ENCODE results near the gene GRID1.
"Not testable (repeated sequence)": the region's sequence is repeated elsewhere in the genome, so short reads cannot be mapped to it uniquely, and the experiment has no call there.

GRID1 gene

GRCh38 chr10:86123304-86123703, 243.3 kb downstream of the GRID1 start:
- no peak for DNase-seq

GRCh38 chr10:86122646-86123045, 243.9 kb downstream of the GRID1 start:
- no peak for DNase-seq

- no peak for DNase-seq
These were observed 245.4 kb downstream of the GRID1 start for GRCh38 chr10:86121200-86121599.

GRCh38 chr10:86117051-86117450, 249.5 kb downstream of the GRID1 start:
- DNase-seq = no peak

GRCh38 chr10:86113983-86114382, 252.6 kb downstream of the GRID1 start:
- DNase-seq = no peak

GRCh38 chr10:86113501-86113900, 253.1 kb downstream of the GRID1 start:
- no peak for DNase-seq

- DNase-seq = no peak
These were observed 253.6 kb downstream of the GRID1 start for GRCh38 chr10:86113044-86113443.

- no peak for DNase-seq
These were observed 254.6 kb downstream of the GRID1 start for GRCh38 chr10:86111902-86112545.

- DNase-seq = no peak
These were observed 256.3 kb downstream of the GRID1 start for GRCh38 chr10:86110156-86110786.

GRCh38 chr10:86109421-86109820, 257.2 kb downstream of the GRID1 start:
- no peak for DNase-seq

GRCh38 chr10:86108696-86109095, 257.9 kb downstream of the GRID1 start:
- DNase-seq = no peak

- not testable (repeated sequence) for DNase-seq
These were observed 258.8 kb downstream of the GRID1 start for GRCh38 chr10:86107611-86108310.

GRCh38 chr10:86107131-86107530, 259.5 kb downstream of the GRID1 start:
- DNase-seq = no peak

- no peak for DNase-seq
These were observed 260.0 kb downstream of the GRID1 start for GRCh38 chr10:86106616-86107015.

- DNase-seq = no peak
These were observed 261.0 kb downstream of the GRID1 start for GRCh38 chr10:86105640-86106039.

- DNase-seq = no peak
These were observed 261.4 kb downstream of the GRID1 start for GRCh38 chr10:86105181-86105580.

- DNase-seq = no peak
These were observed 261.9 kb downstream of the GRID1 start for GRCh38 chr10:86104611-86105145.

- DNase-seq = no peak
These were observed 262.4 kb downstream of the GRID1 start for GRCh38 chr10:86104156-86104555.

GRCh38 chr10:86103391-86104101, 263.0 kb downstream of the GRID1 start:
- DNase-seq = no peak

- no peak for DNase-seq
These were observed 264.1 kb downstream of the GRID1 start for GRCh38 chr10:86102451-86102850.

- no peak for DNase-seq
These were observed 264.6 kb downstream of the GRID1 start for GRCh38 chr10:86102031-86102430.

- DNase-seq = peak; percentile 17 to 24
These were observed 266.0 kb downstream of the GRID1 start for GRCh38 chr10:86100581-86101061.
